ENCODE results near the gene RASEF. TPM values are rescaled to one million over a fixed set of nuclear protein-coding genes. Genes with fewer than 3 reads are reported as not detected.

Gene RASEF
- polyA plus RNA-seq, 2 donors: 3.8 to 4.3 TPM

DNA sequence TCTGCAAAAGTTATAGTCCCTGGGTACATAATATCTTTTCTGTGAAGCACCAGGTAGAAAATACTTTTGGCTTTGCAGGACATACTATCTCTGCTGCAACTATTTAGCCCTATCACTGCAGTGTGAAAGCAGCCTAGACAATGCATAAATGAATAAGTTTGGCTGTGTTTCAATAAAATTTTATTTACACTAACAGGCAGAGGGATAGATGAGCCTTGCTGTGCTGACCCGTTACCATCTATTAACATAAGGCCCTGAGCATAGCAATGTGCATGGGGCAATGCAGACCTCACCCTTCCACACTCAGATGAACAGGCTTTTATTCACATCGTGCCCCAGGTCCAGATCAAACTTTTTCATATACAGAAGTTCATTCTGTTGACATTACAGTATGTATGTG is 27.8 kb downstream of the RASEF start:
- Histone ChIP-seq H3K36me3 (ENCODE audit: control insufficient read depth in 2 of 2, insufficient read depth in 2 of 2, low read length in 1 of 2) (no peaks in the 10 kb centered on the region), H3K27me3 (ENCODE audit: control insufficient read depth in 1 of 2, insufficient read depth in 2 of 2, low read length in 2 of 2) (no peaks in the 10 kb centered on the region), H3K27ac (ENCODE audit: low read depth in 2 of 2, low read length in 1 of 2) (no peak overlapping the region), H3K4me1 (ENCODE audit: control insufficient read depth in 2 of 2, insufficient read depth in 2 of 2, low read length in 1 of 2) (no peaks in the 10 kb centered on the region), H3K4me3 (ENCODE audit: low read depth in 1 of 2, low read length in 2 of 2) (no peak overlapping the region), H3K9me3 (ENCODE audit: control insufficient read depth in 2 of 2, insufficient read depth in 1 of 2, low read depth in 1 of 2, low read length in 1 of 2) (no peaks in the 10 kb centered on the region)
- WGBS, 2 donors: 78 to 88% methylated on average over 2 of the region's 2 CpGs

GRCh38 chr9:83034587-83034986 is 28.4 kb downstream of the RASEF start:
- Histone ChIP-seq H3K36me3 (ENCODE audit: control insufficient read depth in 2 of 2, insufficient read depth in 2 of 2, low read length in 1 of 2) (no peaks in the 10 kb centered on the region), H3K27ac (ENCODE audit: low read depth in 2 of 2, low read length in 1 of 2) (no peak overlapping the region), H3K4me3 (ENCODE audit: low read depth in 1 of 2, low read length in 2 of 2) (no peak overlapping the region), H3K27me3 (ENCODE audit: control insufficient read depth in 1 of 2, insufficient read depth in 2 of 2, low read length in 2 of 2) (no peaks in the 10 kb centered on the region), H3K4me1 (ENCODE audit: control insufficient read depth in 2 of 2, insufficient read depth in 2 of 2, low read length in 1 of 2) (no peaks in the 10 kb centered on the region), H3K9me3 (ENCODE audit: control insufficient read depth in 2 of 2, insufficient read depth in 1 of 2, low read depth in 1 of 2, low read length in 1 of 2) (no peaks in the 10 kb centered on the region)
- WGBS, 2 donors: 74 to 92% methylated on average over 1 of the region's 1 CpG

GRCh38 chr9:83034026-83034425 is 28.9 kb downstream of the RASEF start:
- Histone ChIP-seq H3K4me1 (ENCODE audit: control insufficient read depth in 2 of 2, insufficient read depth in 2 of 2, low read length in 1 of 2) (no peaks in the 10 kb centered on the region), H3K9me3 (ENCODE audit: control insufficient read depth in 2 of 2, insufficient read depth in 1 of 2, low read depth in 1 of 2, low read length in 1 of 2) (no peaks in the 10 kb centered on the region), H3K36me3 (ENCODE audit: control insufficient read depth in 2 of 2, insufficient read depth in 2 of 2, low read length in 1 of 2) (no peaks in the 10 kb centered on the region), H3K27ac (ENCODE audit: low read depth in 2 of 2, low read length in 1 of 2) (no peak overlapping the region), H3K27me3 (ENCODE audit: control insufficient read depth in 1 of 2, insufficient read depth in 2 of 2, low read length in 2 of 2) (no peaks in the 10 kb centered on the region), H3K4me3 (ENCODE audit: low read depth in 1 of 2, low read length in 2 of 2) (no peak overlapping the region)
- 57 to 69% methylated on average over 1 of the region's 1 CpG for WGBS, 2 donors

DNA sequence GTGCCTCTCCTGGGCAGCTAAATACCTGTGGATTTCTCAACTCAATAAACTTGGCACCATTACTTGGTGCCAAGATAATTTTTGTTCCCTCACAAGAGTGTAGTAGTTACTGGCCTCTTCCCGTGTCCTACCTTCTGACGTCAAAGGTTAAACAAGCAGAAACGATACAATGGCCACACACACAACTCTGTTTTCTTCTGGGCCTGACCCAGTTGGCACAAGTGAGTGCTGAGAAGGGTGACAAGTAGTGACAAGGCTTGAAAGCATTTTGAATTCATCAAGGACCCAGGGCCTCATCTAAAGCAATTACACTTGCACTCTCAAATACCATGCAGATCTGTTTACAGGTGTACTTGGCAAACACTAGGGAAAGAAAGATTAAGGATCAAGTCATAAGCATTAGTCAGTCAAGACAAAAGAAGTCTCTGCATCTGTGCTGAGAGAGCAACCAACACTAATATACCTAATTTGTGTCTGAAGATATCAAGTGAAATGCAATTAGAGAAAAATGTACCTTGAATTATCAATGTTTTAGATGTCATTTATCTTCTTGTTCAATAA is 30.8 kb downstream of the RASEF start:
- no peaks in the 10 kb centered on the region for H3K36me3 ChIP-seq (ENCODE audit: control insufficient read depth in 2 of 2, insufficient read depth in 2 of 2, low read length in 1 of 2)
- peak overlapping the region in 1 of 2 donors; percentile 71 for H3K27ac ChIP-seq (ENCODE audit: low read depth in 2 of 2, low read length in 1 of 2)
- H3K4me1 ChIP-seq (ENCODE audit: control insufficient read depth in 2 of 2, insufficient read depth in 2 of 2, low read length in 1 of 2): peaks cover 0 to 1% of the 10 kb centered on the region in 2 donors
- WGBS, 2 donors: 30 to 48% methylated on average over 3 of the region's 3 CpGs
- H3K9me3 ChIP-seq (ENCODE audit: control insufficient read depth in 2 of 2, insufficient read depth in 1 of 2, low read depth in 1 of 2, low read length in 1 of 2): no peaks in the 10 kb centered on the region
- H3K27me3 ChIP-seq (ENCODE audit: control insufficient read depth in 1 of 2, insufficient read depth in 2 of 2, low read length in 2 of 2): no peaks in the 10 kb centered on the region
- no peak overlapping the region for H3K4me3 ChIP-seq (ENCODE audit: low read depth in 1 of 2, low read length in 2 of 2)

GRCh38 chr9:83030391-83031107 is 32.4 kb downstream of the RASEF start:
- H3K4me1 ChIP-seq (ENCODE audit: control insufficient read depth in 2 of 2, insufficient read depth in 2 of 2, low read length in 1 of 2): peaks cover 0 to 4% of the 10 kb centered on the region in 2 donors
- 60 to 65% methylated on average over 6 of the region's 6 CpGs for WGBS, 2 donors

DNA sequence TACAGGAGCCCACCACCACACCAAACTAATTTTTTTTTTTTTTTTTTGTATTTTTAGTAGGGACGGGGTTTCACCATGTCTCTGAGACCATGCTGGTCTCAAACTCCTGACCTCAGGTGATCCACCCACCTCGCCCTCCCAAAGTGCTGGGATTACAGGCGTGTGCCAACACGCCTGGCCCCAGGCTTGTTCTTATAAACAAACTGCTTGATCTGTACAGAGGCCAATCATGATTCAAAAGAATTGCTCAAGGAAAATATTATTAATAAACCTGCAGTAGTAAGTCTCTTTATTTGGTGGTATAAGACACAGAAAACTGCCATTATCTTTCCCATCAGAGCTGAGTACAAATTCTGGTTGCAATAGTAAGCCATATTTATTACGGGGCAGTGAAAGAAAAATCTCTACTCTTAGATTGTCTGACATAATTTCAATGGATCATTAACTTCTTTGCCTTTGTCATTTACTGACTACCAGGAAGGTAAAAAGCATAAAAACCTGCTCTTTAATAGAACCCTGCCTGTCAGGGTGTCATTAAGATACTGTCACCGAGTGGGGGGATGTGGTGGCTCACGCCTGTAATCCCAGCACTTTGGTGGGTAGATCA is 33.3 kb downstream of the RASEF start:
- Histone ChIP-seq H3K27me3 (ENCODE audit: control insufficient read depth in 1 of 2, insufficient read depth in 2 of 2, low read length in 2 of 2) (no peaks in the 10 kb centered on the region), H3K4me1 (ENCODE audit: control insufficient read depth in 2 of 2, insufficient read depth in 2 of 2, low read length in 1 of 2) (peaks cover 0 to 4% of the 10 kb centered on the region in 2 donors), H3K27ac (ENCODE audit: low read depth in 2 of 2, low read length in 1 of 2) (peak overlapping the region in 1 of 2 donors; percentile 15), H3K36me3 (ENCODE audit: control insufficient read depth in 2 of 2, insufficient read depth in 2 of 2, low read length in 1 of 2) (no peaks in the 10 kb centered on the region), H3K4me3 (ENCODE audit: low read depth in 1 of 2, low read length in 2 of 2) (no peak overlapping the region), H3K9me3 (ENCODE audit: control insufficient read depth in 2 of 2, insufficient read depth in 1 of 2, low read depth in 1 of 2, low read length in 1 of 2) (no peaks in the 10 kb centered on the region)
- 63 to 71% methylated on average over 7 of the region's 7 CpGs for WGBS, 2 donors

More at GRCh38 chr9:83030391-83031107, 32.4 kb downstream of the RASEF start:
- Histone ChIP-seq H3K27me3 (ENCODE audit: control insufficient read depth in 1 of 2, insufficient read depth in 2 of 2, low read length in 2 of 2) (no peaks in the 10 kb centered on the region), H3K36me3 (ENCODE audit: control insufficient read depth in 2 of 2, insufficient read depth in 2 of 2, low read length in 1 of 2) (no peaks in the 10 kb centered on the region), H3K4me3 (ENCODE audit: low read depth in 1 of 2, low read length in 2 of 2) (no peak overlapping the region), H3K27ac (ENCODE audit: low read depth in 2 of 2, low read length in 1 of 2) (peak overlapping the region; percentile 22 to 31), H3K9me3 (ENCODE audit: control insufficient read depth in 2 of 2, insufficient read depth in 1 of 2, low read depth in 1 of 2, low read length in 1 of 2) (no peaks in the 10 kb centered on the region)

DNA sequence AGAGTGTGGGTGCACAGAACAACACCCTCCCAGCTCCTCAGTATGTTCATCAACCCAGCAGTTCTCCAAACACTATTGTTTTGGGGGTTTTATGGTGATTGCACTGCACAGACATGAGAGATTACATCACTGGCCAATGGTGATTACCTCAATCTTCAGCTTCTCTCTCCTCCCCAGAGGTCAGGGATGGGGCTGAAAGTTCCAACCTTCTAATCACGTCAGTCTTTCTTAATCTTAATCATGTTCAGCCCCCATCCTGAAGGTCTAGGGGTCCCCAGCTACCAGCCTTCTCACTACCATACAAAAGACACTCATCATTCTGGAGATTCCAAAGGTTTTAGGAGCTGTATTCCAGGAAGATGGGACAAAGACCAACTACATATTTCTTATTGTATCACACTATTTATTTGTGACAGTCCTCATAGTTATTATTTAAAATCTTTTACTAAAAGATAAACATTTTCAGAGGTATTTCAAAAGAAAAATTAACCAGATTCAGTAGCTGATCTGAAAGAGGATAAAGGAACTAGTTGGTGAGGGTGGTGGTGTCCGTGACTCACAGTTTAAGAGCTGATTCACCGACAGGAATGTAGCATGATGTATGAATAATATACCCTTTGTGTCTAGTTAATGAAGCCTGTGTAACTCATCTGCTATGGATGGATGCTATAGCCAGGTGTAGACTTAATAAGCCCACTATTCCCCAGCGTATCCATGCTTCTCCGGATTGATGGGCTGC is 35.6 kb downstream of the RASEF start:
- H3K4me1 ChIP-seq (ENCODE audit: control insufficient read depth in 2 of 2, insufficient read depth in 2 of 2, low read length in 1 of 2): peaks cover 0 to 4% of the 10 kb centered on the region in 2 donors
- H3K36me3 ChIP-seq (ENCODE audit: control insufficient read depth in 2 of 2, insufficient read depth in 2 of 2, low read length in 1 of 2): no peaks in the 10 kb centered on the region
- H3K4me3 ChIP-seq (ENCODE audit: low read depth in 1 of 2, low read length in 2 of 2): no peak overlapping the region
- no peaks in the 10 kb centered on the region for H3K9me3 ChIP-seq (ENCODE audit: control insufficient read depth in 2 of 2, insufficient read depth in 1 of 2, low read depth in 1 of 2, low read length in 1 of 2)
- 53 to 74% methylated on average over 5 of the region's 5 CpGs for WGBS, 2 donors
- peak overlapping the region in 1 of 2 donors; percentile 64 for H3K27ac ChIP-seq (ENCODE audit: low read depth in 2 of 2, low read length in 1 of 2)
- H3K27me3 ChIP-seq (ENCODE audit: control insufficient read depth in 1 of 2, insufficient read depth in 2 of 2, low read length in 2 of 2): no peaks in the 10 kb centered on the region

DNA sequence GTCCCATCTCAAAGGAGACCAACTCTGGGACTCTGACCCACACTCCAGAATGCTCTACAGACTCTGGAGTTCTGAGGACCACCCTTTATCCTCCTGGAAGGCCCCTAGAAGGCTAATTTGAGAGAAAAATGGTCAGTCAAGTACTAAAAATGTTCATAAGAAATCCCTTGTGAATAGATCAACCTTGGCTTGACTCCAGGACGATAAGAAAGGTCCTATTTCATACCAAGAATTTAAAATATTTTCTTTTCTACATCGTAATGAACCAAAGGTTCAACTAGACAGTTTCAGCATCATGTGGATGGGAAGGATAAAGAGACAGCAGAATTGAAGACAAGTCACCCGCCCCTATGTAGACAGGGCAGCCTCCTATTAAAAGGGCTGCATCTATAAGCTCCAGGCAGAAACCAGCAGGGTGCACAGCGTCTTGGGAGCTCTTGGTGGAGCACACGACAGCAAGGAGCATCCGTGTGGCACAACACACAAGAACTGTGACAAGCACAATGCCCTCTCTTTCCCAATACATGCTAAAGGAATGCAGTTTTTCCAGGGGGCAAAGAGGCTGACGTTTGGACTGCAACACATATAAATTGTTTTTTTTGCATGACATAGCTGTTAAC is 38.3 kb downstream of the RASEF start:
- Histone ChIP-seq H3K36me3 (ENCODE audit: control insufficient read depth in 2 of 2, insufficient read depth in 2 of 2, low read length in 1 of 2) (no peaks in the 10 kb centered on the region), H3K4me3 (ENCODE audit: low read depth in 1 of 2, low read length in 2 of 2) (no peak overlapping the region), H3K4me1 (ENCODE audit: control insufficient read depth in 2 of 2, insufficient read depth in 2 of 2, low read length in 1 of 2) (peaks cover 0 to 4% of the 10 kb centered on the region in 2 donors), H3K27ac (ENCODE audit: low read depth in 2 of 2, low read length in 1 of 2) (no peak overlapping the region), H3K27me3 (ENCODE audit: control insufficient read depth in 1 of 2, insufficient read depth in 2 of 2, low read length in 2 of 2) (no peaks in the 10 kb centered on the region), H3K9me3 (ENCODE audit: control insufficient read depth in 2 of 2, insufficient read depth in 1 of 2, low read depth in 1 of 2, low read length in 1 of 2) (no peaks in the 10 kb centered on the region)
- 70 to 74% methylated on average over 7 of the region's 7 CpGs for WGBS, 2 donors

GRCh38 chr9:83023151-83023550 is 39.8 kb downstream of the RASEF start:
- no peaks in the 10 kb centered on the region for H3K36me3 ChIP-seq (ENCODE audit: control insufficient read depth in 2 of 2, insufficient read depth in 2 of 2, low read length in 1 of 2)
- no peak overlapping the region for H3K4me3 ChIP-seq (ENCODE audit: low read depth in 1 of 2, low read length in 2 of 2)
- peaks cover 0 to 4% of the 10 kb centered on the region in 2 donors for H3K4me1 ChIP-seq (ENCODE audit: control insufficient read depth in 2 of 2, insufficient read depth in 2 of 2, low read length in 1 of 2)
- H3K27me3 ChIP-seq (ENCODE audit: control insufficient read depth in 1 of 2, insufficient read depth in 2 of 2, low read length in 2 of 2): no peaks in the 10 kb centered on the region
- 68% methylated on average over 1 of the region's 1 CpG for WGBS, 2 donors
- H3K9me3 ChIP-seq (ENCODE audit: control insufficient read depth in 2 of 2, insufficient read depth in 1 of 2, low read depth in 1 of 2, low read length in 1 of 2): no peaks in the 10 kb centered on the region
- no peak overlapping the region for H3K27ac ChIP-seq (ENCODE audit: low read depth in 2 of 2, low read length in 1 of 2)

Measured in esophagus (tissue), 2 donors.